Effector memory CD8-positive, alpha-beta T cell (primary cell): Measurements from ENCODE around the gene CDH1.

ENCODE experiments used
- ATAC-seq: fragments of 150-1000 bp; cut with Tn5 transposase; replicated peaks from 2 replicates; pipeline ENCODE4 v1.10.0; 2021; ENCODE audit warnings: mild to moderate bottlenecking, moderate library complexity
- DNase-seq, 3 experiments: peaks; one replicate each; pipeline ENCODE4 v3.0.0; 2021
- H3K27ac Mint-ChIP-seq, 2 donors: one replicate each; pipeline ENCODE4 v1.8.0; 2022; ENCODE audit warnings: mild to moderate bottlenecking in 2 of 2, mixed read lengths in 2 of 2, moderate library complexity in 2 of 2
- H3K27me3 Mint-ChIP-seq, 2 donors: one replicate each; pipeline ENCODE4 v1.8.0; 2022; ENCODE audit warnings: mixed read lengths in 2 of 2
- H3K36me3 Mint-ChIP-seq: one replicate; pipeline ENCODE4 v1.8.0; 2022; ENCODE audit warnings: mild to moderate bottlenecking, moderate library complexity, mixed read lengths; ENCODE audit not compliant: insufficient read depth
- H3K4me1 Mint-ChIP-seq, 2 donors: one replicate each; pipeline ENCODE4 v1.8.0; 2022; ENCODE audit warnings: low read depth in 2 of 2, mixed read lengths in 2 of 2
- H3K4me3 Mint-ChIP-seq, 2 donors: one replicate each; pipeline ENCODE4 v1.8.0; 2022; ENCODE audit warnings: mild to moderate bottlenecking in 2 of 2, mixed read lengths in 2 of 2, moderate library complexity in 2 of 2
- H3K9me3 Mint-ChIP-seq, 2 donors: one replicate each; pipeline ENCODE4 v1.8.0; 2022; ENCODE audit warnings: mixed read lengths in 2 of 2
- total RNA-seq, 9 experiments: gene quantifications; one replicate each; lab custom pipeline; 2026; lab: John Stamatoyannopoulos, UW

CDH1 gene
- 0 to 123 (median 12.1) reads per million in 9 experiments for total RNA-seq

DNA sequence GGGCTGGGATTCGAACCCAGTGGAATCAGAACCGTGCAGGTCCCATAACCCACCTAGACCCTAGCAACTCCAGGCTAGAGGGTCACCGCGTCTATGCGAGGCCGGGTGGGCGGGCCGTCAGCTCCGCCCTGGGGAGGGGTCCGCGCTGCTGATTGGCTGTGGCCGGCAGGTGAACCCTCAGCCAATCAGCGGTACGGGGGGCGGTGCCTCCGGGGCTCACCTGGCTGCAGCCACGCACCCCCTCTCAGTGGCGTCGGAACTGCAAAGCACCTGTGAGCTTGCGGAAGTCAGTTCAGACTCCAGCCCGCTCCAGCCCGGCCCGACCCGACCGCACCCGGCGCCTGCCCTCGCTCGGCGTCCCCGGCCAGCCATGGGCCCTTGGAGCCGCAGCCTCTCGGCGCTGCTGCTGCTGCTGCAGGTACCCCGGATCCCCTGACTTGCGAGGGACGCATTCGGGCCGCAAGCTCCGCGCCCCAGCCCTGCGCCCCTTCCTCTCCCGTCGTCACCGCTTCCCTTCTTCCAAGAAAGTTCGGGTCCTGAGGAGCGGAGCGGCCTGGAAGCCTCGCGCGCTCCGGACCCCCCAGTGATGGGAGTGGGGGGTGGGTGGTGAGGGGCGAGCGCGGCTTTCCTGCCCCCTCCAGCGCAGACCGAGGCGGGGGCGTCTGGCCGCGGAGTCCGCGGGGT is at the start of gene CDH1:
CDH1 (plus strand) TSS at position 247 of the 684 bp plus-strand sequence; CDS start at position 371, 124 bp downstream.
- H3K27me3 Mint-ChIP-seq: peaks cover 41 to 83% of the 10 kb centered on the region in 2 donors
- DNase-seq (peak; percentile 2 to 16 (median 7)), ATAC-seq (peak; percentile 41)
- H3K36me3 Mint-ChIP-seq: no peaks in the 10 kb centered on the region
- no peak within 1 kb of the TSS for H3K27ac Mint-ChIP-seq
- peak within 1 kb of the TSS; percentile 50 to 65 for H3K4me3 Mint-ChIP-seq
- no peaks in the 10 kb centered on the region for H3K9me3 Mint-ChIP-seq
- H3K4me1 Mint-ChIP-seq: peaks cover 4% of the 10 kb centered on the region in 2 donors

DNA sequence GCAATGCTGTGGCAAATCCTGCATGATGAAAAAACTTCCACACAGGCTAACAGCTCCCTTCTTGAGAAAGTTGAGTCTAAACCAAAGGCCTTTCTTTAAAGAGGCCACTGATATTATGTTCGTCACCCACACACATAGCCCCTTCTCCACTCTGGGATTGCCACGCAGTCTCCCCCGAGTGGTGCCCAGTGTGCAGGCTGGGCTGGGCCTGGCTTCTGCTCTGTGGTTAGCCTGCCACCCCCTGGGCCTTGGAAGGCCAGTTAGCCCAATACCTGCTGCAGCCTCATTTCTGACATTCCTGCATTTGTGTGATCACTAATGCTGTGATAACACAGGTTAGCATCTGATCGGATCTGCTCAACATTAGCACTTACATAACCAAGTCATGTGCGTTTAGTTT is 47.2 kb upstream of the CDH1 start:
- no peak overlapping the region for H3K4me3 Mint-ChIP-seq
- H3K27ac Mint-ChIP-seq: no peak overlapping the region
- no peak for DNase-seq
- no peak for ATAC-seq
- H3K27me3 Mint-ChIP-seq: no peaks in the 10 kb centered on the region
- no peaks in the 10 kb centered on the region for H3K9me3 Mint-ChIP-seq
- H3K36me3 Mint-ChIP-seq: no peaks in the 10 kb centered on the region
- no peaks in the 10 kb centered on the region for H3K4me1 Mint-ChIP-seq

GRCh38 chr16:68695575-68695974 is 41.5 kb upstream of the CDH1 start:
- Mint-ChIP-seq H3K4me1 (no peaks in the 10 kb centered on the region), H3K27ac (no peak overlapping the region), H3K27me3 (peaks cover 0 to 7% of the 10 kb centered on the region in 2 donors), H3K36me3 (no peaks in the 10 kb centered on the region), H3K4me3 (no peak overlapping the region), H3K9me3 (no peaks in the 10 kb centered on the region)
- no peak for ATAC-seq
- no peak for DNase-seq

DNA sequence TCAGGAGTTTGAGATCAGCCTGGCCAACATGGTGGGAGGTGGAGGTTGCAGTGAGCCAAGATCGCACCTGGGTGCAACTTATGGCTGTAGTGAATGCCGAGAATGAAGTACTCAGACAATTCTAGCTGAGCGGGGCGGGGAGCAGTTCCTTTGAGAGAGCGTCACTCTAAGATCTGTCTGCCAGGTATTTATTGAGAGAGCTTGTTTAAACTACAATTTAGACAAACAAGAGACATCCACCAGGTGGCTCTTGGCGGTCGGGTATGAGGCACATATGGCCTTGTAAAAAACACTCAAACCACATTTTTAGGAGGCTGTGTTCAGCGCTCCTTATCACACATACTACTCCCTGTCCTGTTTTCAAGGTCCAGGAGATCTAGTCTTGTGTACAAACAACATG is 40.6 kb upstream of the CDH1 start:
- DNase-seq: no peak
- H3K4me1 Mint-ChIP-seq: no peaks in the 10 kb centered on the region
- no peak for ATAC-seq
- no peaks in the 10 kb centered on the region for H3K9me3 Mint-ChIP-seq
- H3K27ac Mint-ChIP-seq: no peak overlapping the region
- no peak overlapping the region for H3K4me3 Mint-ChIP-seq
- peaks cover 0 to 7% of the 10 kb centered on the region in 2 donors for H3K27me3 Mint-ChIP-seq
- H3K36me3 Mint-ChIP-seq: no peaks in the 10 kb centered on the region

GRCh38 chr16:68698091-68698490 is 39.0 kb upstream of the CDH1 start:
- H3K4me1 Mint-ChIP-seq: no peaks in the 10 kb centered on the region
- H3K36me3 Mint-ChIP-seq: no peaks in the 10 kb centered on the region
- H3K27me3 Mint-ChIP-seq: peaks cover 0 to 7% of the 10 kb centered on the region in 2 donors
- no peaks in the 10 kb centered on the region for H3K9me3 Mint-ChIP-seq
- no peak overlapping the region for H3K4me3 Mint-ChIP-seq
- no peak for ATAC-seq
- no peak for DNase-seq
- no peak overlapping the region for H3K27ac Mint-ChIP-seq

DNA sequence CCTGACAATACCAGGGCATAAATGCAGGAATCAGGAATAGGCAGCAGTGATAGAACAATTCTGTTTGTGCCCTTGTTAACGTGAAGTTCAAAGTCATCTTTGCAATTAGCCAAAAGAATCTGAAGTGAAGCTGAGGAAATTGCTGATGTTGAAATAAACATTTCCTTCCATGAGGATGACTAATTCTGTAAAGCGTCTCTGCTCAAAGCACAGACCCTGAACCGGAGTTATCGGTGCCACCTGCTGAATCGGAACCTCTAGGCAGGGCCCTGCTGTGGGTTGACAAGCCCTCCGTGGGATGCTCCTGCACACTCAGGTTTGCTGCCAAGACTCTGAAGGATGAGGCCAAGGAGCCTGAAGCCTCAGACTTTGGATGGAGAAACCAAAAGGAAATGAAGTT is 37.0 kb upstream of the CDH1 start:
- Mint-ChIP-seq H3K27ac (no peak overlapping the region), H3K4me1 (peaks cover 0 to 2% of the 10 kb centered on the region in 2 donors), H3K4me3 (no peak overlapping the region), H3K36me3 (no peaks in the 10 kb centered on the region), H3K9me3 (no peaks in the 10 kb centered on the region), H3K27me3 (peaks cover 0 to 13% of the 10 kb centered on the region in 2 donors)
- DNase-seq (no peak), ATAC-seq (no peak)

GRCh38 chr16:68700831-68701230 is 36.3 kb upstream of the CDH1 start:
- DNase-seq (no peak), ATAC-seq (no peak)
- Mint-ChIP-seq H3K27me3 (peaks cover 0 to 13% of the 10 kb centered on the region in 2 donors), H3K27ac (no peak overlapping the region), H3K36me3 (no peaks in the 10 kb centered on the region), H3K9me3 (no peaks in the 10 kb centered on the region), H3K4me3 (no peak overlapping the region), H3K4me1 (peaks cover 0 to 2% of the 10 kb centered on the region in 2 donors)

DNA sequence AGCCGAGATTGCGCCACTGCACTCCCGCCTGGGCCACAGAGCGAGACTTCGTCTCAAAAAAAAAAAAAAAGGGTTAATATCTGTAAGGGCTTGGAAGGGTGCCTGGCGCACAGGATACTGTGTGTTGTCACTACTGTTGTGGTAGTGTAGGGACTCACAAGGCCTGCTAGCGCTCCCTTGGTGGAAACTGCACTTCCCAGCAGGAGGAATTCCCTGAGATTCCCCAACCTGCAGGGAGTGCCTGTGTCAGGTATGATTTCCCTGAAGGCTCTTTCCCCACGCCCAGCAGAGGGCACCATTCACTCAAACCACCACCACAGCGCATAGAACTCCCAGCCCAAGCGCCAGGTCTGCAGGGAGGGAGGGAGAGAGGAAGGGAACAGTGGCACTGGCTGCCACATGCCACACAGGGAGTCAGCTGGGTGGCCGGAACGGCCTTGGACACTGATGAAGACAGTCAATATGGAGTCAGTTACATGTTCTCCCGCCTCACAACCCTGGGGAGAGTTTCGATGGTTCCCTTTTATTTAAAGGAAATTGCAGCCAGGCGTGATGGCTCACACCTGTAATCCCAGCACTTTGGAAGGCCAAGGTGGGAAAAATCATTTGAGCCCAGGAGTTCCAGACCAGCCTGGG is 32.7 kb upstream of the CDH1 start:
- H3K9me3 Mint-ChIP-seq: no peaks in the 10 kb centered on the region
- H3K4me1 Mint-ChIP-seq: peaks cover 0 to 2% of the 10 kb centered on the region in 2 donors
- peak; percentile 39 for ATAC-seq
- H3K4me3 Mint-ChIP-seq: no peak overlapping the region
- peak; percentile 27 to 47 (median 30) for DNase-seq
- H3K27me3 Mint-ChIP-seq: peaks cover 4 to 13% of the 10 kb centered on the region in 2 donors
- no peaks in the 10 kb centered on the region for H3K36me3 Mint-ChIP-seq
- H3K27ac Mint-ChIP-seq: no peak overlapping the region

DNA sequence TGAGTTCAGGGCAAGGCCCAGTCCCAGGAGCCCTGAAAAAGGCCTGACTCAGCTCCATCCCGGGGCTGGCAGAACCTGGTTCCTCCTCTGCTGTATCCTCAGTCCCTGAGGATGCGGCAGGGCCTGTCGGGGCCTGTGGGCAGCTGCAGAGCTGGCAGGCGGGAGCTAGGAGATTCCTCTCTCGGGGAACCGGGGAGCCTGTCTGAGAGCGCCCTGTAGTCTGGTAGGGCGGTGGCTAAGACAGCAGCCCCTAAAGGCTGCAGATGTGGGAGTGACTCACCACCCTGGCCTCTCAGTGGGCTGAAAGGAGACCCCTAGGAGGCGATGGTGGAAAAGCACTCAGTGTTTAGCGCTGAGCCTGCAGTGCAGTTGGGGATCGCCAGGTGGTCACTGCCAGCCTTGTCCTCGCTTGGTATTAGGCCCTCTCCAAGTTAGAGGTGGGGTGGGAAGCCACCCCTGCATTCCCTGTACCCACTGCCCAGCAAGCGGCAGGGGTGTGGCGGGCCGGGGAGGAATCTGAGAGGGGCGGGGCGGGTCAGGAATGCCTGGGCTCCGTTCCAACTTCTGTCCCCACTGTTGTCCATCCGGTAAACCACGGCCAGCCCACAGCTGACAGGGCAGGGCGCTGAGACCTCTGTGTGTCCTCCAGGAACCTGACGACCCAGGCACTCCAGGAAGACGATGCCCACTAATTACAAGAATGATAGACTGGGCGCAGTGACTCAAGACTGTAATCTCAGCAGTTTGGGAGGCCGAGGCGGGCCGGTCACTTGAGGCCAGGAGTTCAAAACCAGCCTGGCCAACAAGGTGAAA is 29.5 kb upstream of the CDH1 start:
- Mint-ChIP-seq H3K27ac (no peak overlapping the region), H3K27me3 (peaks cover 29 to 42% of the 10 kb centered on the region in 2 donors), H3K36me3 (peaks cover 3% of the 10 kb centered on the region), H3K9me3 (no peaks in the 10 kb centered on the region), H3K4me1 (peaks cover 7 to 8% of the 10 kb centered on the region in 2 donors), H3K4me3 (no peak overlapping the region)
- no peak for DNase-seq
- ATAC-seq: no peak

GRCh38 chr16:68710211-68710610 is 26.9 kb upstream of the CDH1 start:
- Mint-ChIP-seq H3K9me3 (no peaks in the 10 kb centered on the region), H3K27ac (no peak overlapping the region), H3K4me1 (peaks cover 6 to 7% of the 10 kb centered on the region in 2 donors), H3K27me3 (peaks cover 36 to 58% of the 10 kb centered on the region in 2 donors), H3K4me3 (no peak overlapping the region), H3K36me3 (peaks cover 3% of the 10 kb centered on the region)
- no peak for ATAC-seq
- no peak for DNase-seq

GRCh38 chr16:68711421-68712139 is 25.5 kb upstream of the CDH1 start:
- peak overlapping the region; percentile 7 to 62 for H3K27ac Mint-ChIP-seq
- H3K36me3 Mint-ChIP-seq: peaks cover 3% of the 10 kb centered on the region
- peaks cover 36 to 58% of the 10 kb centered on the region in 2 donors for H3K27me3 Mint-ChIP-seq
- ATAC-seq (no peak), DNase-seq (no peak)
- no peaks in the 10 kb centered on the region for H3K9me3 Mint-ChIP-seq
- H3K4me1 Mint-ChIP-seq: peaks cover 6 to 7% of the 10 kb centered on the region in 2 donors
- H3K4me3 Mint-ChIP-seq: no peak overlapping the region

- Mint-ChIP-seq H3K36me3 (peaks cover 3% of the 10 kb centered on the region), H3K4me3 (no peak overlapping the region), H3K27ac (no peak overlapping the region), H3K9me3 (no peaks in the 10 kb centered on the region), H3K27me3 (peaks cover 36 to 53% of the 10 kb centered on the region in 2 donors), H3K4me1 (peaks cover 6 to 7% of the 10 kb centered on the region in 2 donors)
- DNase-seq (no peak), ATAC-seq (no peak)
Measured at GRCh38 chr16:68713361-68713760, 23.7 kb upstream of the CDH1 start.

DNA sequence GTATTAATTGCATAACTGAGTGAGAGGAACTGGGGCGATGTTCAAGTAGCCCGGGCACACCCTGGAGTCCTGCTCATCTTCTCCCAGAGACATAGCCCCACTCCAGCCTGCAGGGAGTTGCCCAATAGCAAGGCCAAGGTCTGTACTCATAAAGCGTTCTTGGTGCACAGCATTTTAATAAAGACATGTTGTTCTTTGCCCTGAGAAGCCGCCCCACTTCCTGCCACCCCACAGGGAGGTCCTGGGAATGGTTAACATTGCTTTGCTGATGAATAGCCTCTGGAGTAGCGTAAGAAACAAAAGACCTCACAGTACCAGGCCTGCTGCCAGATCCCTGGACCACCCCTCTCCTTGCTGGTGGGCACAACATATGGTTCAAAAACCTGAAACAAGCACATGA is 21.6 kb upstream of the CDH1 start:
- DNase-seq (no peak), ATAC-seq (no peak)
- H3K27me3 Mint-ChIP-seq: peaks cover 21 to 40% of the 10 kb centered on the region in 2 donors
- no peak overlapping the region for H3K4me3 Mint-ChIP-seq
- H3K9me3 Mint-ChIP-seq: no peaks in the 10 kb centered on the region
- H3K27ac Mint-ChIP-seq: no peak overlapping the region
- H3K36me3 Mint-ChIP-seq: peaks cover 3% of the 10 kb centered on the region
- H3K4me1 Mint-ChIP-seq: peaks cover 6 to 13% of the 10 kb centered on the region in 2 donors
